G401.6 (cell line): ENCODE data around the gene INSYN2B.
"Not testable (repeated sequence)": the region's sequence is repeated elsewhere in the genome, so short reads cannot be mapped to it uniquely, and the experiment has no call there.

Experiments
- FAIRE-seq: peaks from 2 replicates; lab custom pipeline; 2012; peaks lifted over from hg19 to GRCh38; lab: Jason Lieb, UNC

Gene INSYN2B

DNA sequence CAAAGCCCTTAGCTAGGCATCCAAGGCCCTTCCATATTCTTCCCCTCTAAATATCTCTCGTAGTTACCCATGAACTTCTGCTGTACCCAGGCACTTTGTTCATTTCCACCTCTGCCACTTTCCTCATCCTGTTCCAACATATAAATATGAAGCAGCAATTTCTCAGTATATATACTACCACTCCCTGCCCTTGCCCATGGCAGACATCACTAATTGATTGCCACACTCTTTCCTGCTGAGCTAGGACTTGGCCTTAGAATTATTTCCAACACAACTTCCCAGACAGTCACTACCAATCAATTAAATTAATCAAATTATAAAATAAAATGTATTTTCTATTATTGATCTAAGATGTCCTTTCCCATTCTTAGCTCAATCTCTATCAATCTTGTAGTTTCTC is 8.5 kb downstream of the INSYN2B start:
- FAIRE-seq: no peak

DNA sequence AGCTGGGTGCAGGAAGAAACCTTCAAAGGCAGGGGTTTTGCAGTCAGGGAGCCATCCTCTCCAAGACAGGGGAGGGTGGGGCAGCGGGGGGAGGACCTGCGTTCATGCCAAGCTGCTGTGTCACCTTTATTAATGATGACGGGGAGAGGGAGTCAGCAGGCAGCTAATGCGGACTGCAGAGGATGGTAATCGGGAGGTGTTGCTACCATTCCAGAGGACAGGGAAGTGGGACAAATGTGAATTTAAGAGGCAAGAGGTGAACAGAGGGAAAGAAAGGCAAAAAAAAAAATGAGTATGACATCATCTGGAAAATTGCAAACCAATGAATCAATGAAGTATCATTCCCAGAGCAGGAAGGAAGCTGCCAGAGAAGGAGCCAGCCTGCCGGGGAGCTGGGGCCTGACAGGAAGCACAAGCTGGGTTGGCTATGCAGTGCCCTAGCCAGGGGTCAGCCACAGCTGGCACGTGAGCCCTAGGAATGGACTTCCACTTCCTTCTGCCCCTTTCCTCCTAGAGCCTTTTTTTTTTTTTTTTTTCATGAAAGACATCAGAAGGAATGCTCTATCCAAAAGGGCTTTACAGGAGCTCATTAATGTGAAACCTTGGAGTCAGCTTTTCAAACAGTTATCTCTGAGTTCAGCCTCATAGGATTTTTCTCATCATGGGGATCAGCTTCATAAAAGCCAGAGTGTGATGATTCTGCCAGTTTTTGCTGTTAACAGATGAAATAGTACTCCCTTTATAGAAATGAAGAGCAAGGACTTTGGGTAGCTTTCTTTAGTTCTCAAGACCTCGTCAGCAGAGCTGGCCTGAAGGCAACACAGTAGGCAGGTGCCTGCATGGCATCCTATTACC is 9.2 kb downstream of the INSYN2B start:
- no peak for FAIRE-seq

DNA sequence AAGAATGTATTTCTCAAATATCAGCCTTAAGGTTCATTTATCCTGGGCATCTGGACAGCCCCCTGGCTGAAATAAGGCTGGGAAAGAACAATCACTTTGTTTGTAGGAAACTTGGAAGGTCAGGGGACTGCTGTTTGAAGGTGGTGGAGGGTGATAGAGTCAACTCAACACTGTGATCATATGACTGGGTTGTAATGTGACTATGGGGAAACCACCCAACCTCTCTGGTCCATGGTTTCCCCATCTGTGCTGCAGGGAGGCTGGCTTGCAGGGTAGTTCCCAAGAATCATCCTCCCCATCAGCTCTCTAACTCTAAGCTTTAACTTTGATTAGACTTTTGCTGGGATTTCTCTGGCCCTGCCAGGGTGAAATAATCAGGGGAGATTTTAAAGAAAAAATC is 10.0 kb downstream of the INSYN2B start:
- no peak for FAIRE-seq

DNA sequence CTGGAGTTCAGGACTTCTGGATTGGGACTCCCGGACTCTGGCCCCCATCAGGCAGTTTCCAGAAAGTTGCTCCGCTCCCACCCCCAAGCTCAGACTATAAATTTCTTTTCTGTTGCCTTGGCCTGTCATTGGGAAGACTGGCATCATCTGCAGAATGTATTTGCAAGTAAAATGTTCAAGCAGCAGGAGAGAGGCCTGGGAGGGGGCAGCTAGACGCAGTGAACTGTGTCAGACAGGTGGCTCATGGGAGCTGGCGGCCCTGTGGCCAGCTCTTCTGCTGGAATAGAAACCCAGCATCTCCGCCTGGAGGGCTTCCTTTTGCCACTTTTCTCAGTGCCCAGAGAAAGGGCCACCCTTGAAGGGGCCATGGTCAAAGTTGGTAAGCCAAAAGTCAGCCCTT is 16.0 kb downstream of the INSYN2B start:
- no peak for FAIRE-seq

DNA sequence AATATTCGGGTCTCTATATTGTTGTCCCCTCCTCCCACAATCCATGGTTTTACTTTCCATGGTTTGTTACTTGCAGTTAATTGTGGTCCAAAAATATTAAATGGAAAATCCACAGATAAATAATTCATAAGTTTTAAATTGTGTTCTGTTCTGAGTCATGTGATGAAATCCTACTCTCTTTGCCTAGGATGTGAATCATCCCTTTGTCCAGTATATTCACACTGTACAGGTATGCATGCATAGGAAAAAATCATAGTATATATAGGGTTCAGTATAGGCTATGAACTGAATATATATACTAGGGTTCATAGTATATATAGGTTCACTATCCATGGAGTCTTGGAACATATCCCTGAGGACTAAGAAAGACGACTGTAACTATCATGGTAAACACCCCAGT is 19.6 kb downstream of the INSYN2B start:
- FAIRE-seq: no peak

DNA sequence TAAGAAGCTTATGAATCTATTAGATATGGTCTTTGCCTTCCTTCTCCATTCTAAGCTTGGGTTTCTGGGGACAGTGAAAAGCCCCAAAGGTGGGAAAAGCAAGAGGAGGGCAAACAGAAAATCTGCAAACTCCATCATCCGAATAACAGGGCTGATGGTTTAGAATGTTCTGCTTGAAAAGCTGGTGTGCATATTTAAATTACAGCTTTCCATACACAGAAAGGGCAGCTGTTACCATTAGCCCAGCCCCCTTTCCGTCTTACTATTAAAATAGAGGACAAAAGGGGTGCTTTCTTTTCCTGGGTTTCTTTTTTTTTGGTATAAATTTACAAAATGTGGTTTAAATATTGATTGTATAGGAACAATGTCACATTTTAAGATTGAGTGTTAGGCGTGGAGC is 22.0 kb downstream of the INSYN2B start:
- no peak for FAIRE-seq

DNA sequence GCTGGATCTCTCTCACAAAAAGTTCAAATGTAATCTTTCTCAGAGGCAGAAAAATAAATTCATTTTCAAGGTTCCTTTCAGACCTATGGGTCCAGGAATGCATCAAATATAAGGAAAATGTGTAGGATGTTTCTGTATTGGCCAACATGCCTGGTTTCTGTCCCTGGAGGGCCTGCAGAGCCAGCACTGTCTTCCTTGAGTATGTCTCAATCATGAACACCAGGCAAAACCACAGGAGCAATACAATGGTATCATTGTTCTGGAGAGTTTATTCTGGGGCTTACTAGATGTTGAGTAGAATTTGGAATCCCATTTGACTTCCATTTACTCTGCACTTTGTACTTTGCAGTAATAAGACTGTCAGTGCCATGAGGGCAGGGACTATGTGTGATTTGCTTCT is 23.5 kb downstream of the INSYN2B start:
- FAIRE-seq: no peak

DNA sequence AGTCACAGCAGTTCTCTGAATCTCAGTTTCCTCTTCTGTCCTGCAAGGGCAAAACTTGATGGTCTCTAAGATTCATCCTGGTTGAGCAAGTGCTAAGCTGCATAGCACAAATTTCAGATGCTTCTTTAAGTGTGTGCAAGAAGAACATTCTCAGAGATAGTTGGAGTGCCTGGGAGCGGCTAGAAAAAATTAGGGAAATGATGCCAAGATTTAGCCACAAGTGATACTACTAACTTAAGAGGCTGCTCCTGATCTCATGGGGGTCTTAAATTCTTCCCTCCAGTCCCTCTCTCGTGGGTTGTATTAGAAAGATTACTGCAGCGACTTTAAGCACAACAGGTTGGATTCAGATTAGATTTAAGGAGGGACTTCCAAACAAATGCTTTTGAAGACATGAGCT is 24.2 kb downstream of the INSYN2B start:
- no peak for FAIRE-seq

DNA sequence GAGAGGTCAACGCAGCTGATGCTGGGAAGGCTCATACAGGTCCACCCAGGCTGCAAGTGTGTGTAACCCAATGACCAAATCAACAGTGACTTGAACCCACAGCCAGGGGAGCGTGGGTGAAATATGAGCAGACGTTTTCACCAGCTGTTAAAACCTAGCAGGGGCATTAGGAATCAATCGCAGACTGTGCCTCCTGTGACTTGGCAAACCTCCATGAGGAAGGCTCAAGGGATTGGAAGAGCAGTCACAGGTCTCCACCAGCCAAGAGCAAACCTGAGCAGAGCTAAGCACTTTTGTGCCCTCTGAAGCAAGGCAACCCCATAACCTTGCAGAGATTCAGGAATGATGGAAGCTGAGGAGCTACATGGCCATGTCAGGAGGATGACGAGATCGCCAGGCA is 25.5 kb downstream of the INSYN2B start:
- FAIRE-seq: no peak

DNA sequence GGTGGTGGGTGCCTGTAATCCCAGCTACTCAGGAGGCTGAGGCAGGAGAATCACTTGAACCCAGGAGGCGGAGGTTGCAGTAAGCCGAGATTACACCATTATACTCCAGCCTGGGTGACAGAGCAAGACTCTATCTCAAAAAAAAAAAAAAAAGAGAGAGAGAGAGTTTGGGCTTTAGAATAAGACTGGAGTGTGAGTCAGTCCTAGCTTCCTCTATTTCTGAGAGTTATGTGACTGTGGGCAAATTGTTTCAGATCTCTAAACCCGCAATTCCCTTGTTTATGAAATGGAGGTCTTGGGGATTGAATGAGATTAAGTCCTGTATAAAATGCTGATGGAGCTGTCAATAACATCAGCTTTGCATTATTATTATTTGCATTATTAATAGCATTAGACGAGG is 27.1 kb downstream of the INSYN2B start:
- FAIRE-seq: not testable (repeated sequence)

DNA sequence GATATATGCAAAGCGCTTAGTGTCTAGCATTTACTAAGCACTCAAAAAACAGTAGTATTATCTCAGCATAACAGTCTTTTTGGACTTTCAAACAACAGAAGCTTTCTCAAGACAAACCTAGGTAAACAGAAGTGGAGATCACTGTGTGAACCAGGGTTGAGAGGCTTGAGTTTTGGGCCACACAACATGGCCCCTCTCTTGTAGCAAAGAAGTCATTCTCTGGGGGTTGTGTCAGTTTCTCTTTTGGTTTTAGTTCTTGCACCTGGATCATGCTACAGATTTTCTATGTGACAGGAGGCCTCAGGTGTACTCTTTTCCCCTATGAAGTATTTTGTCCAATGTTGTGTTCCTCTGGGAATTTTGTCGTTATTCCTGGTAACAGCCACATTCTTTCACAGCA is 30.0 kb downstream of the INSYN2B start:
- no peak for FAIRE-seq

DNA sequence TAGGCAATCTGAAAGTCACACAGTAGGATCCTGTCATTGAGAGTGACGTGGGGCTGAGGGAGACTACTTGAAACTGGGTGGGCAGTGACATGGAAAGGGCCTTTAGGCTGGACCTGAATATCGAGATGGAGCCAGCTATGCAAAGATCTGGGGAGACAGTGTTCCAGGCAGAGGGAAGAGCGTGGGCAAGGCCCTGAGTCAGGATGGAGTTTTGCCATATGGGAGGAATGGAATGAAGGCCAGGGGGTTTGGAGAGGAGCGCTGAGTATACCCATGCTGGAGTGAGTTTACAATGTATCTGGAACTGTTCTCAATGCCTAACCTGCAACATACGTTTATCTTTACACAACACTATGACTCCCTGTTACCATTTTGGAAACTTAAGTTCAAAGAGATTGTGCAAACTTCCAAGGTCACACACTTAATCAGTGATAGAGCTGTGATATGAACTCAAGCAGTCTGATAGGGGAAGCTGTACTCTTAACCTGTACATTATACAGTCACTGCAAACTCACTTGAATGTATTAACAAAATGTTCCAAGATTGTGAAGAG is 33.5 kb downstream of the INSYN2B start:
- no peak for FAIRE-seq

DNA sequence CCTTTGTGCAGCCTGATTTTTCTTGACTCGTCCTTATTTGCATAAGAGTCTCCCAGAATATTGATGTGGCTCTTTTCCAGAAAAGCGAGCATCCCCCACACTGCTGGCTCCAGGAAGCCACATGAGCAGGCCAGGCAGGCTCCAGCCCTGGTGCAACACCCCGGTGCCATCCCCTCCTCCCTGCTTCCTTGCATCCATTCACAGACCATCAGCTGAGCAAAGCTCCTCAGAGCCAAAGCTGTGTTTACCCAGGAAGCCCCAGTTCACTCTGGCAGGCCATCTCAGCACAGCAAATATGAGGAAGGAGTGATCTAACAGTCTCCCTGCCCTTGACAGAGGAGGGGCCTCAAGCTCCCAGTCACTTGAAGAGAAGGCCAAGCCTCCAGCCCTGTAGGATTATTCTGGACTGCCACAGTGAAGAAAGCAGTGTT is 34.4 kb downstream of the INSYN2B start:
- no peak for FAIRE-seq

DNA sequence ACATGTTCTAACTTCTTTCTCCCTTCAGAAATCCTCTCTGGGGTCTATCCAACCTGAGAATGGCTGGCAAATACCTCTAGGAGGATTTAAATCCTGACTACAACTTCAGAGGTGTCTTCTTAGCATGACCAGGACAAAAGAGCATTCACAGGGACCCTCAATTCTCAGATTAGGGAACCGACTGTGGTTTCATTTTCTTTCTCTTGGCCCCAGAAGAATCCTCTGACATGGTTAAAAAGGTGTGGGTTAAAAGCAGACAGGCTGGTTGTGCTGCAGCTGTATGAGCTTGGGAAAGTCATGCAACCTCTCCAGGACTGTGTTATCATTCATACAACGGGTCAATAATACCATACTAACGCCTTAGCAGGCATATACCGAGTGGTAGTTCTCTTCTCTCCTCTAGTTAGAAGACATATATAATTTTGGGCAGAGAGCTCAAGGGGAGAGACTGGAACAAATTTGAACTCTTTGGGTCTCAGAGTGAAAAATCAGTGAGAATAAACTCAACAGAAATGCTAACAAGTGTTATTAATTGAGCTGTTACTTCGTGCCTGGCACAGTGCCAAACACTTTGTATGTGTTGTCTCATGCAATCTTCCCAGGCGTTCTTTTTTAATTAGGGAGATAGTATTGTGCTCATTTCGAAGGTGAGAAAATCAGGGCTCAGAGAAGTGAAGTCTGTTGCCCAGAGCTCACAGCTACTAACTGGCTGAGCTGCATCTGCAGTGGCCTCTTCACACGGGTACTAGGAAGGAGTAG is 35.2 kb downstream of the INSYN2B start:
- no peak for FAIRE-seq

DNA sequence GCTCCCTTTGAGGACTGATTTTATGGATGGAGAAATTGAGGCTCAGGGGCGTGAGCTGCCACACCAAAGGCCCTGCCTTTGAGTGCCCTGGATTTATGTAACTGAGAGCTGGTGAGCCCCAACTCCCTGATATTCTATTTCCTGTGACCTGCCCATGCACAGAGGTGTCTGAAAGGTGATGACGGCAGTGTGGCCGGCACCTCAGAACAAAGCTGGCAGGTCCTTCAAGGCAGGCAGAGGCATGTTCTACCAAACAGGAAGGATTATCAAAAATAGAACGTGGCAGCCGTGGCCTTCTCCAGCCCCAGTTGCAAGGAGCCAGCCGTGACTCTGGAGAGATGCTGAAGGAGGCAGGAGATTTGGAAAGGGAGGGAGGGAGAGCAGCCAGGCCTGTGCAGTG is 36.2 kb downstream of the INSYN2B start:
- no peak for FAIRE-seq

DNA sequence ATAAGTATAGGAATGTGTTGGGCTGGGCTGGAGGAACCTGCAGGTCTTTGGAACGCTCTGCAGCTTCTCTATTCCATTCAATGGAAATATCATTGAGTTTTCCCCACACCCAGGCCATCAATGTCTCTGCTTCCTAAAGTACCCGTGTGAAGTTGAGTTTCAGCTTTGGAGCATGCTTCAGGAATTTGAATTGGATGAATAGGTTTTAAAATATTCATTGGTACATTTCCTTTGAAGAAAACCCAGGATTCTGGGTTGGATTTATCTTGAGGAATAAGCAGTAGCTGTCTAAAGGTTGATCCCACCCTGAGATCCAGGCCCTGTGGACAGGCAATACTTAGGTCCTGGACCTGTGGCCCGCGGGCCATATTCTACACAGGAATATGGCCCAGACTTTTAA is 37.3 kb downstream of the INSYN2B start:
- FAIRE-seq: no peak

DNA sequence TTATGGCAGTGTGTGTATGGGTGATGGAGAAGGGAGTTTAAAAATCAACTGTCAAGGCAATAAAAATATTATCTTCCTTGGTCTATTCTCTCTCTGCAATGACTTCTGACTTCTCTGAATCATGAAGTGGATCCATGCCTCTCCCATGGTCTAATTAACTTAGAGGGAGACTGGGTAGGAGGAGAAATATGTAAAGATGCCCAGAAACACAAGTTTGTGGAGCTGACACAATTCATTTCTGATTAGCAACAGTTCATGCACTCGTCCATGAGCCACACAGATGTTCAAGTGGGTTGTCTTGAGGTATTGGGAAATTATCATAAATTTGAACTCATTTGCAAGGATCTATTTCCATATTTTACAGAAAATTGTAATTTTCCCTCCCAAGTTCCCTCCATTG is 38.1 kb downstream of the INSYN2B start:
- no peak for FAIRE-seq

DNA sequence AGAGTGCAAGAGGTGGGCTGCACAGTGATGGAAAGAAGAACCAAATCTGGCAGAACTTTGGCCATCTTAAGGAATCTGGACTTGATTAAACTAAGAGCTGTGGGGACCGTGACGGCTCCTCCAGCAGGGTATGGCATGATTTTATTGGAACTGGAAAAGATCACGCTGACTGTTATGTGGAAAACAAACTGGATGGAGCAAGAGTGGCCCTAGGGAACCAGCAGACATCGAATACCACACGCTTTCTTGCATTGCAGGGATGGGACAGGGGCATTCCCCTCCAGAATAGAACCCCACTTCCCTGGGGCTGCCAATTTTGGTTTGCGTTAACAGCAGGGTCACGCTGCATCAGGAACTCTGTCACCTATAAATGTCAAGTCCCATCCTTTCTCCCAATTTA is 38.8 kb downstream of the INSYN2B start:
- FAIRE-seq: no peak

DNA sequence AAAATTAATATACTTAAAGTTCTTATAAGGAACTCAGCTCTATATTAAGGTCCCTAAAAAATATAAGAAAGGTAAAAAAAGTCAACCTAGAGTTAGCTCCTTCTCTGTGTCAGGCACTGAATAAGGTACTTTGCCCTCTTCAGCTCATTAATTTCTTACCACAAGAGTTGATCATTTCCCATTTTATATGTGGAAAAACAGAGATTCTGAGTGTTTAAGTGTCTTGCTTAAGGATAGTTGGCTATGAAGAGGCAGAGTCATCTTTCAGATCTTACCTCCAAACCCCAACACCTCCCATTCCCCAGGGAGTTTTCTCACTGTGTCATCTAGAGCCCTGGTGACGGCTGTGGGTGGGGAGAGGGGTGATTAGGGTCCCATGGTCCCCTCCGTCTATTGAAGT is 40.6 kb downstream of the INSYN2B start:
- FAIRE-seq: no peak

DNA sequence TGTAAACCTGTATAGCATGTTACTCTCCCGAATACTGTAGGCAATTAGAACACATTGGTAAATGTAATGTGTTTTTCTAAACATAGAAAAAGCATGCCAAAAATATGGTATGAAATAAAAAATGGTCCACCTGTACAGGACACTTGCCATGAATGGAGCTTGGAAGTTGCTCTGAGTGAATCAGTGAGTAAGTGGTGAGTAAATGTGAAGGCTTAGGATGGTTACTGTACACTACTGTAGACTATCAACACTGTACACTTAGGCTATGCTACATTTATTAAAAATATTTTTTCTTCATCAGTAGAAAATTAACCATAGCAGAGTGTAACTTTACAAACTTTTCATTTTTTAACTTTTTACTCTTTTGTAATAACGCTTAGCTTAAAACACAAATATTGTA is 41.9 kb downstream of the INSYN2B start:
- no peak for FAIRE-seq

DNA sequence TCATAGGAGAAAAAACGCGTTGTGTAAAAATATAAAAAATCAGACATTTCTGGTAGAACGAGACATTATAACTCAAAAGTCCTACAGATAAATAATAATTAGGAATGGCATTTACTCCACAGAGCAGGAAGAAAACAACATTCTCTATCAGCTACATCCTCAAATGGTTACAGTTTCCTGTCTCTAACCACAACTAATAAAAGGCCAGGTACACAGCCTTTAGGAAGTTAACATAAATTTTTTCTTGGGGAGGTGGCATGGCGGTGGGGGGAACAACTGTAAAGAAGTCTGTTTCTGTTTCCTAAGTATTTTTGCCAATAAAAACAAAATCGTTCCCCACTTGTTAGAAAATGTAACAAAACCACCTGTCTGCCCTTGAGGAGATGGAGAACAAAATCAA is 44.5 kb downstream of the INSYN2B start:
- FAIRE-seq: no peak

DNA sequence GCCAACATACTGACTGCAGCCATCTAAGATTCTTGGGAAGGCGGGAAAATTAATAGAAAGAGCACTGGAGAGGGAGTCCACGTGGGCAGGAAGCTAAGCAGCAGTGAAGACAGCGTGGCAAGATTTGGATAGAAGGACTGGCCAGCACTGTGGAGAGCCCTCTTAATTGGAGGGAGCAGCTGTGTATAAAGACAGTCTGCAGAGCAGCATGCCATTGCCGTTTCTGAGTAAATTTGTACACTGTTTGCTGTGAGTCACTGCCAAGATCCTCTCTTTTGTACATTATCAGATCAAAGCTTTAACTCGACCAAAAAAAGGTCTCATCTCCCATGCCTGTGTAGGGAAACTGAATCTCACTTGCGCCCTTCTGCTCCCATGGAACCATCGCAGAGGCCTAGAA is 45.3 kb downstream of the INSYN2B start:
- no peak for FAIRE-seq

DNA sequence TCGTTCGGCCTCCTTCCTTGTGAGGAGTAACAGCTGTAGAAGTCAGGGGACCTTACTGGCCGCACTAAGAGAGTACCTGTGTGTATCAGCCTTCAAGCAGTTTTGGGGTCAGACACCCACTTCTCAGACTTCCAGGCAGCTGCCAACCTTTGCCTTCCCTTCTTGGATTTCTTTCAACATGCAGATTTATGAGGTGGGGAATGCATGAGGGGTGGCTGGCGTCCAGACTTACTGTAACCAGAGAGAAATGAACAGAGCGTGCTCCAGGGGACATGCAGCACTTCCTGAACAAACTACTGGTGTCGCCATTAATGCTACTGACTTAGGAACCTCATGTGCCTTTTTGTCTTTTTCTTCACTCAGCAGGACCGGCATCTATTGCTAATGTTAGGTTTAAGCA is 46.7 kb downstream of the INSYN2B start:
- no peak for FAIRE-seq

DNA sequence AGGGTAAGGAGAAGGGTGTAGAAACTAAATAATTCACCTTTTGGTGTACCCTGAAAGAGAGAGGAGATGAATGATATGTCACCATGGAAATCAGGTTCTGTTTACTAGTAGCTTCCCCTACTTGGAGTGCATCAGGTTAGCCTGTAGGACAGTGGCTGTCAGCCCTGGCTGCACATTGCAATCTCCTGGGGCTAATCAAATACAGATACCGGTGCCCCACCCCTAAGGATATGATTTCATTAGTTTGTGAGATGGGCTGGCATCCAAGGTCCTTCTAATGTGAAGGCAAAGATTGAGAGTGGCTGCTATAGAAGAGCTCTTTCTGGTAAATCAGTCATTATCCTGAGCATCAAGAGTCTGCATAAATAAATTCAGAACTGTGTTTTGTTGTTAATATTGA is 47.2 kb downstream of the INSYN2B start:
- no peak for FAIRE-seq
